H9 (cell line): ENCODE data around the gene MDFIC. TPM values are rescaled to one million over a fixed set of nuclear protein-coding genes. Genes with fewer than 3 reads are reported as not detected.

ENCODE experiments used
- DNase-seq: peaks from one replicate; pipeline ENCODE4 v3.0.0-alpha.2; 2017
- H2AFZ ChIP-seq: one replicate; pipeline ENCODE4 v1.6.1; 2013; ENCODE audit warnings: mild to moderate bottlenecking, low read length, control low read depth, moderate library complexity
- H2AK5ac ChIP-seq: 2 replicates; pipeline ENCODE4 v1.6.1; 2013; ENCODE audit warnings: low read length, control low read depth, mixed read lengths; ENCODE audit not compliant: insufficient read length
- H2BK120ac ChIP-seq: one replicate; pipeline ENCODE4 v1.6.1; 2013; ENCODE audit warnings: low read depth, mild to moderate bottlenecking, low read length, control low read depth, inconsistent platforms; ENCODE audit not compliant: poor library complexity, severe bottlenecking
- H2BK12ac ChIP-seq: 2 replicates; pipeline ENCODE4 v1.6.1; 2013; ENCODE audit warnings: low read length, control low read depth, mixed read lengths, low read depth; ENCODE audit not compliant: insufficient read length
- H2BK15ac ChIP-seq: 2 replicates; pipeline ENCODE4 v1.6.1; 2013; ENCODE audit warnings: low read depth, low read length, control low read depth
- H2BK20ac ChIP-seq: one replicate; pipeline ENCODE4 v1.6.1; 2013; ENCODE audit warnings: low read depth, mild to moderate bottlenecking, low read length, control low read depth, inconsistent platforms; ENCODE audit not compliant: poor library complexity, severe bottlenecking
- H2BK5ac ChIP-seq: 2 replicates; pipeline ENCODE4 v1.6.1; 2013; ENCODE audit warnings: low read length, control low read depth, mixed read lengths; ENCODE audit not compliant: insufficient read length
- H3K14ac ChIP-seq: 2 replicates; pipeline ENCODE4 v1.6.1; 2013; ENCODE audit warnings: low read length, control low read depth; ENCODE audit not compliant: insufficient read depth
- H3K18ac ChIP-seq: 2 replicates; pipeline ENCODE4 v1.6.1; 2013; ENCODE audit warnings: low read depth, mild to moderate bottlenecking, mixed read lengths, low read length, control low read depth; ENCODE audit not compliant: insufficient read length
- H3K23ac ChIP-seq: 2 replicates; pipeline ENCODE4 v1.6.1; 2013; ENCODE audit warnings: low read length, control low read depth, mixed read lengths, low read depth; ENCODE audit not compliant: insufficient read length
- H3K23me2 ChIP-seq: 2 replicates; pipeline ENCODE4 v1.6.1; 2013; ENCODE audit warnings: low read depth, mild to moderate bottlenecking, mixed read lengths, low read length, control low read depth; ENCODE audit not compliant: insufficient read length, poor library complexity, severe bottlenecking
- H3K27ac ChIP-seq: 2 replicates; pipeline ENCODE4 v1.5.1; 2013; ENCODE audit warnings: low read length, control low read depth, mixed read lengths, low read depth; ENCODE audit not compliant: insufficient read length
- H3K27me3 ChIP-seq: 2 replicates; pipeline ENCODE4 v1.6.1; 2013; ENCODE audit warnings: low read length, control low read depth, inconsistent platforms; ENCODE audit not compliant: insufficient read depth
- H3K4ac ChIP-seq: 2 replicates; pipeline ENCODE4 v1.6.1; 2013; ENCODE audit warnings: low read depth, mild to moderate bottlenecking, control low read depth, inconsistent platforms, low read length, moderate library complexity
- H3K4me1 ChIP-seq: 2 replicates; pipeline ENCODE4 v1.6.1; 2013; ENCODE audit warnings: low read length, control low read depth, inconsistent platforms; ENCODE audit not compliant: insufficient read depth
- H3K4me2 ChIP-seq: 2 replicates; pipeline ENCODE4 v1.6.1; 2013; ENCODE audit warnings: low read length, control low read depth, mixed read lengths; ENCODE audit not compliant: insufficient read length, insufficient read depth
- H3K56ac ChIP-seq: 2 replicates; pipeline ENCODE4 v1.6.1; 2013; ENCODE audit warnings: low read depth, mild to moderate bottlenecking, mixed read lengths, low read length, control low read depth; ENCODE audit not compliant: insufficient read length
- H3K79me1 ChIP-seq: 2 replicates; pipeline ENCODE4 v1.6.1; 2013; ENCODE audit warnings: low read depth, mild to moderate bottlenecking, moderate library complexity, low read length, control low read depth, inconsistent platforms; ENCODE audit not compliant: insufficient read depth, poor library complexity, severe bottlenecking
- H3K79me2 ChIP-seq: 2 replicates; pipeline ENCODE4 v1.6.1; 2013; ENCODE audit warnings: low read length, control low read depth, inconsistent platforms; ENCODE audit not compliant: insufficient read depth
- H3K9ac ChIP-seq: 2 replicates; pipeline ENCODE4 v1.6.1; 2013; ENCODE audit warnings: low read length, control low read depth, mixed read lengths; ENCODE audit not compliant: insufficient read length; ENCODE audit errors: extremely low read depth
- H3K9me3 ChIP-seq: one replicate; pipeline ENCODE4 v1.6.1; 2013; ENCODE audit warnings: low read depth, low read length, inconsistent platforms; ENCODE audit not compliant: control insufficient read depth
- H3T11ph ChIP-seq: one replicate; pipeline ENCODE4 v1.6.1; 2013; ENCODE audit warnings: mild to moderate bottlenecking, low read length, control low read depth, inconsistent platforms
- H4K20me1 ChIP-seq: one replicate; pipeline ENCODE4 v1.6.1; 2013; ENCODE audit not compliant: control insufficient read depth, insufficient read length, insufficient read depth
- H4K5ac ChIP-seq: 2 replicates; pipeline ENCODE4 v1.6.1; 2013; ENCODE audit warnings: low read depth, mild to moderate bottlenecking, mixed read lengths, low read length, control low read depth; ENCODE audit not compliant: insufficient read length
- H4K8ac ChIP-seq: replicated peaks from 2 replicates; pipeline ENCODE4 v1.6.1; 2013; ENCODE audit warnings: low read length, control low read depth, mixed read lengths, low read depth; ENCODE audit not compliant: insufficient read length
- H4K91ac ChIP-seq: 2 replicates; pipeline ENCODE4 v1.6.1; 2013; ENCODE audit warnings: low read depth, mild to moderate bottlenecking, moderate library complexity, mixed read lengths, low read length, control low read depth; ENCODE audit not compliant: insufficient read length
- H3K27ac Mint-ChIP-seq, 3 experiments: 2 replicates in 2 of 3; 3 replicates in 1 of 3; pipeline ENCODE4 v1.8.0; 2020 to 2021; ENCODE audit warnings: mixed read lengths in 3 of 3, mild to moderate bottlenecking in 1 of 3, moderate library complexity in 1 of 3
- H3K27me3 Mint-ChIP-seq: 2 replicates; pipeline ENCODE4 v1.8.0; 2021; ENCODE audit warnings: low read depth, mild to moderate bottlenecking, moderate library complexity, mixed read lengths
- H3K36me3 Mint-ChIP-seq, 3 experiments: 2 replicates in 2 of 3; 3 replicates in 1 of 3; pipeline ENCODE4 v1.8.0; 2020 to 2021; ENCODE audit warnings: low read depth in 3 of 3, mixed read lengths in 3 of 3; ENCODE audit not compliant: insufficient read depth in 1 of 3
- H3K4me1 Mint-ChIP-seq, 2 experiments: 2 replicates each; pipeline ENCODE4 v1.8.0; 2020; ENCODE audit warnings: mixed read lengths in 2 of 2
- H3K4me3 Mint-ChIP-seq, 2 experiments: 2 replicates in 1 of 2; 3 replicates in 1 of 2; pipeline ENCODE4 v1.8.0; 2020 to 2021; ENCODE audit warnings: mild to moderate bottlenecking in 2 of 2, mixed read lengths in 2 of 2, moderate library complexity in 1 of 2
- H3K9me3 Mint-ChIP-seq, 2 experiments: 2 replicates in 1 of 2; 3 replicates in 1 of 2; pipeline ENCODE4 v1.8.0; 2020; ENCODE audit warnings: mild to moderate bottlenecking in 2 of 2, mixed read lengths in 2 of 2, moderate library complexity in 1 of 2
- CTCF ChIP-seq: fragments of 200-600 bp; sonication (generic); conservative IDR thresholded peaks from 3 replicates; pipeline ENCODE4 v1.8.0; 2021; ENCODE audit warnings: antibody characterized with exemption, mild to moderate bottlenecking
- WGBS: extraction: QIAGEN DNeasy Blood & Tissue Kit; methylation state at CpG from one replicate; pipeline ENCODE4 v1.1.7; 2013; ENCODE audit warnings: missing lambda C conversion rate, low lambda C conversion rate, mixed read lengths; ENCODE audit not compliant: insufficient read length; ENCODE audit errors: extremely low coverage; 5-methylcytosine and 5-hydroxymethylcytosine counted together
- total RNA-seq: library from RNA; stranded (reverse); gene quantifications from 2 replicates; pipeline ENCODE4 v1.2.1, GENCODE V29; 2021

MDFIC gene
- total RNA-seq, 1 experiment from 2014 or later: 2.0 TPM

- no peak overlapping the region for H3K4me3 Mint-ChIP-seq
- no CpG with 5 or more reads among the region's 1 CpG for WGBS
- Histone ChIP-seq H3K14ac (no peak overlapping the region), H3K27me3 (no peaks in the 10 kb centered on the region), H3K18ac (no peak overlapping the region), H2BK120ac (no peak overlapping the region), H3K79me2 (no peaks in the 10 kb centered on the region), H2BK15ac (no peak overlapping the region), H2BK20ac (no peak overlapping the region), H4K91ac (no peak overlapping the region), H3K27ac (no peak overlapping the region), H3K9ac (no peak overlapping the region), H3K23ac (no peak overlapping the region), H4K20me1 (no peaks in the 10 kb centered on the region), H4K8ac (no peak overlapping the region), H4K5ac (no peak overlapping the region), H3K23me2 (no peaks in the 10 kb centered on the region), H3K79me1 (no peaks in the 10 kb centered on the region), H2AFZ (no peak overlapping the region), H3K9me3 (no peaks in the 10 kb centered on the region), H2AK5ac (no peak overlapping the region), H3T11ph (no peak overlapping the region), H3K4me2 (no peak overlapping the region), H3K4ac (no peak overlapping the region), H2BK5ac (no peak overlapping the region), H3K56ac (no peak overlapping the region), H3K4me1 (peaks cover 4% of the 10 kb centered on the region; the same call in 1 of the 2 replicates), H2BK12ac (no peak overlapping the region)
- no peak overlapping the region for H3K27ac Mint-ChIP-seq
- peaks cover 30% of the 10 kb centered on the region for H3K27me3 Mint-ChIP-seq
- TF ChIP-seq CTCF: no peak
- H3K36me3 Mint-ChIP-seq: no peaks in the 10 kb centered on the region
- no peak for DNase-seq
- H3K4me1 Mint-ChIP-seq: peaks cover 28 to 31% of the 10 kb centered on the region in 2 experiments
- no peaks in the 10 kb centered on the region for H3K9me3 Mint-ChIP-seq
Measured at GRCh38 chr7:115009736-115010440, 88.0 kb downstream of the MDFIC start.
